HG03439 (cell line): ENCODE results near the gene GPR171.
"Not testable (repeated sequence)": the region's sequence is repeated elsewhere in the genome, so short reads cannot be mapped to it uniquely, and the experiment has no call there.

Experiments
- ATAC-seq: cut with Tn5 transposase; IDR thresholded peaks from one replicate; pipeline ENCODE4 v1.9.1; 2021; ENCODE audit warnings: mild to moderate bottlenecking, moderate library complexity; ENCODE audit not compliant: unreplicated experiment

The GPR171 gene

DNA sequence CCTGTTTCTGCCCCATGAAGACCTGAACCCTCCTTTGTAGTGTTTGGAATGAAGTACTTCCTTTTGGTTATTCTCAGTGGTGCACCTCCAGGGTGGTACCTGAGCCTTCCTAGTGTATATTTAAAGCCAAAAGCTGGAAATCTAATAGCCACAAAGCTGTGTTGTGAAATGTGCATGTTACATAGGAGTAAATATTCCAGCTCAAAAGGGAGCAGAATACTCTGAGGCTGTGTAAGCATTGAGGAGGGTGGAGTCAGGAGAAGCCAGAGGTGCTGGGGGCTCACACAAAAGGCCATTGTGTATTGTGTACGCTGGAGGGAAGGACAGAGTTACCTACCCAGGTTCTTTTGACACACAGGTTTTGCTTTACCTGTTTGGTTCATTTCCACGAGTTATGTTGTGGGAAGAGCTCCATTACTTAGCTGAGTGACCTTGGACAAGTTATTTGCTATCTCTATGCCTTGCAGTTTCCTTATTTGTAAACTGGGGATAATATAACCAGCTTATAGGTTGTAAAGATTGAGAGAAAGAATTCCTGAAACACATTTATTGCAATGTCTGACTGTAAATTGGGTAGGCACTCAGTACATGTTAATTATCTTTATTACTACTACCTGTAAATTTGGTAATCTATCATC lies 24.7 kb downstream of the GPR171 start:
- no peak for ATAC-seq

GRCh38 chr3:151175952-151176351 lies 27.1 kb downstream of the GPR171 start:
- no peak for ATAC-seq

GRCh38 chr3:151174351-151174750 lies 28.7 kb downstream of the GPR171 start:
- ATAC-seq = no peak

GRCh38 chr3:151171145-151171757 lies 31.8 kb downstream of the GPR171 start:
- ATAC-seq = no peak

GRCh38 chr3:151169948-151170679 lies 32.9 kb downstream of the GPR171 start:
- not testable (repeated sequence) for ATAC-seq

DNA sequence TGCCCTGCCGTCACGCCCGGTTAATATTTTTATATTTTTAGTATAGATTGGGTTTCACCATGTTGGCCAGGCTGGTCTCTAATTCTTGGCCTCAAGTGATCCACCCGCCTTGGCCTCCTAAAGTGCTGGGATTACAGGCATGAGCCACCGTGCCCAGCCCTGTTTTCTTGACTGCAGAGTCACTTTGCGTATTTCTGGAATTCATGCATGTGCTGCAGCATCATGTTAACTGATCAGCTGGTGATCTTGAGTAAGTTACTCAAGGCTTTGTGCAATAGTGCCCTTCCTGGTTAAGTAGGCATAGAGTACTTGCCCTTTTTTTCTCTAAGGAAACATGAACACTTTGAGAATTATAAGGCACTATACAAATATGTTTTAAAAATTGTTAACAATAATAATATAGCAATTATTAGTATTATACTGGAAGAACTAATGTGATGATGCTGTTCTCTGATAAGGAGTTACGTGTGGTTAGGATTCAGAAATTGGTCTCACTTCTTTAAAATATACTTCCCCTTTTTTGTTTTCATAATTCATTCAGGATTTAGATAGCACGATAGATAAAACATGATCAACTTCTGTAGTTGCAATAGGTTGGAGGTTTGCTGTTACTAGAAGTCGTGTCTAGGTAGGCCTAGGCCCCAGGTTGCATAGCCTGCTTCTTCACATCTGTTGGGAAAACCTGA lies 33.6 kb downstream of the GPR171 start:
- no peak for ATAC-seq

DNA sequence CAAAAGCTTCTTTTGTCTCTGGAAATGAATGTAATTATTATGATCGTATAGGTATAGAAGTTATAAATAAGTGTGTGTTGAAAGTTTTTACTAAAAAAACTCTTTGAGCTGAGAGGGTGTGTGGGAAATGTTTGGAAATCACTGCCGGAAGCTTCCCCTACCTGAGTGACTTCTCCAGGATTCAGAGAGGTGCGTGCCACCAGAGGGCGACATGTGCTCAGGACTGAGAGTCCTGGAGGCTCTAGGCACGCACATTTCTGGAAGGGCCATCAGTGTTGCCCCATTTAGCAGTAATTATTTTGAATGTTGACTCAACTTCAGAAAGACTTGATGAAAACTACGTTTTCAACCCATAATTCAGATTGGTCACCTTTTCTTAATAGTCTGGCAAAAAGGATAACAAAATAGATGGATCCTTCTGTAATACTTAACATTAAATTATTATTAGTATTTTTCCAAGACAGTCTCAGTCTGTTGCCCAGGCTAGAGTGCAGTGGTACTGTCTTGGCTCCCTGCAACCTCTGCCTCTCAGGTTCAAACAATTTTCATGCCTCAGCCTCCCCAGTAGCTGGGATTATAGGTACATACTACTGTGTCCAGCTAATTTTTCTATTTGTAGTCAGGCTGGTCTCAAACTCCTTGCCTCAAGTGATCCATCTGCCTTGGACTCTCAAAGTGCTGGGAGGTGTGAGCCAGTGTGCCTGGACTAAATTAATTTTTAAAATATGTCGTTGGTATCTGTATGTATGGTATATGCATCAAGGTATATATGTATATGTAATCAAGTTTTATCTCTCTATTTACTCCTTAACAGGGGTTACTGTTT lies 34.5 kb downstream of the GPR171 start:
- ATAC-seq = peak; percentile 70

- no peak for ATAC-seq
Observed at GRCh38 chr3:151166161-151166560, 36.9 kb downstream of the GPR171 start.

DNA sequence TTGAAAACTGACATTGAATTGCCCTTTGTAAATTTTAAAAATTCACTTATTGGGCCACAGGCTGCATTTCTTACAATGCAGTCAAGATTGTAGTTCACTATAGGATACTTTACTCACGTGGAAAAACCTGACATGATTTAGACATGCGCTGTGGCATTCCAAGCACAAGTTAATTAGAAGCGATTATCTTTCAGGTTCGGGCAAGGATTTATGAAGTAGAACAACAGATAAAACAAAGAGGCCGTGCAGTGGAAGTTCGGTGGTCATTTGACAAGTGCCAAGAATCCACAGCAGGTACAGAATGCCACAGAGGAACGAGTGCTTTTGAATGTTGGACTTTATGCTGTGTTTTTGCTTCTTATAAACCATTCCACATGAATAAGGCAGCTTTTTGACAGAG lies 37.8 kb downstream of the GPR171 start:
- ATAC-seq = no peak

- no peak for ATAC-seq
Observed at GRCh38 chr3:151159806-151160205, 43.2 kb downstream of the GPR171 start.

- ATAC-seq = peak; percentile 69
Observed at GRCh38 chr3:151156618-151157216, 46.3 kb downstream of the GPR171 start.

- ATAC-seq = no peak
Observed at GRCh38 chr3:151155409-151156128, 47.4 kb downstream of the GPR171 start.

GRCh38 chr3:151154566-151154965 lies 48.5 kb downstream of the GPR171 start:
- no peak for ATAC-seq

- no peak for ATAC-seq
Observed at GRCh38 chr3:151152455-151153079, 50.4 kb downstream of the GPR171 start.
